GM13977 (cell line): ENCODE measurements around the gene ATXN7L1.

ENCODE experiments used
- DNase-seq: peaks from one replicate; pipeline ENCODE4 v3.0.0; 2012; ENCODE audit warnings: low spot score
- in situ Hi-C: fragments of 300-500 bp; cut with MboI; formaldehyde crosslinking; loops from one replicate; pipeline ENCODE4 v1.12.0; 2022; ENCODE audit warnings: low sequenced_read_pairs, low pct_unique_long_range_greater_than_20kb, mixed read lengths, inconsistent platforms; ENCODE audit not compliant: unreplicated experiment
- TF ChIP-seq, protein P1 (sequence below): IDR thresholded peaks from 2 replicates; pipeline ENCODE4 v1.5.1; 2012; ENCODE audit warnings: mild to moderate bottlenecking, control low read depth; ENCODE audit not compliant: insufficient read depth; ENCODE audit errors: extremely low read depth, missing control alignments

ATXN7L1 gene

DNA sequence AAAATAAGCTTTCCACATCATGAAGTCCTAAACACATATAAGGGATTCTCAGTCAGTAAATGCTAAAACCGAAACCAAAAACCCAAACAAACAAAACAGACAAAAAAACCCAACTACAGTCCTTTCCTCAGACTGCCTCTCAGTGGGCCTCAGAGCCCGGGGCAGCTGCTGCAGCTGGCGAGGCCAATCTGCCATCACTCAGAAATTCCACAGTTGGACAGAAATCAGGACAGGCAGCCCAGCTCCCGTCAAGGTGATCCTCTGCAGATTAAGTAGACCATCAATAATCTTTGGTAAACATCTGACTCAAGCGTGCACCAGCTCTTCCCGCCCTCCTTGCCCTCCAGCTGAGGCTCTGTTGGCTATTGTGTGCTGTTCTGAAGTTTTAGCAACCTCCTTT, 142.2 kb downstream of the ATXN7L1 start:
- DNase-seq, result no peak
- TF ChIP-seq, protein P1, sequence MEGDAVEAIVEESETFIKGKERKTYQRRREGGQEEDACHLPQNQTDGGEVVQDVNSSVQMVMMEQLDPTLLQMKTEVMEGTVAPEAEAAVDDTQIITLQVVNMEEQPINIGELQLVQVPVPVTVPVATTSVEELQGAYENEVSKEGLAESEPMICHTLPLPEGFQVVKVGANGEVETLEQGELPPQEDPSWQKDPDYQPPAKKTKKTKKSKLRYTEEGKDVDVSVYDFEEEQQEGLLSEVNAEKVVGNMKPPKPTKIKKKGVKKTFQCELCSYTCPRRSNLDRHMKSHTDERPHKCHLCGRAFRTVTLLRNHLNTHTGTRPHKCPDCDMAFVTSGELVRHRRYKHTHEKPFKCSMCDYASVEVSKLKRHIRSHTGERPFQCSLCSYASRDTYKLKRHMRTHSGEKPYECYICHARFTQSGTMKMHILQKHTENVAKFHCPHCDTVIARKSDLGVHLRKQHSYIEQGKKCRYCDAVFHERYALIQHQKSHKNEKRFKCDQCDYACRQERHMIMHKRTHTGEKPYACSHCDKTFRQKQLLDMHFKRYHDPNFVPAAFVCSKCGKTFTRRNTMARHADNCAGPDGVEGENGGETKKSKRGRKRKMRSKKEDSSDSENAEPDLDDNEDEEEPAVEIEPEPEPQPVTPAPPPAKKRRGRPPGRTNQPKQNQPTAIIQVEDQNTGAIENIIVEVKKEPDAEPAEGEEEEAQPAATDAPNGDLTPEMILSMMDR, result no peak
- in situ Hi-C loops, result no loop called here

DNA sequence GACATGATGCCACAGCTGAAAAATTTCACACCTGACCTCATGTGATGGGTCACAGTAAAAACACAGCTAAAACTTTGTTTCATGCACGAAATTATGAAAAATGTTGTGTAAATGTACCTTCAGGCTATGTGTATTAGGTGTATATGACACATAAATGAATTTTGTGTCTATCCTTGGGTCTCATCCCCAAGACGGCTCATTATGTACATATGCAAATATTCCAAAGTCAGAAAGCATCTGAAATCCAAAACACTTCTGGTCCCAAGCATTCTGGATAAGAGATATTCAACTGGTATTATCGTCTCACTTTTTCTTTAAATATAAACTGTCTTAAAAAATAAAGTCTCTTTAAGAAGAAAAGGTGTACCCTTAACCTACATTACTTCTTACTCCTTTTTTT, 145.4 kb downstream of the ATXN7L1 start:
- TF ChIP-seq, protein P1, result no peak
- in situ Hi-C loops, result no loop called here

DNA sequence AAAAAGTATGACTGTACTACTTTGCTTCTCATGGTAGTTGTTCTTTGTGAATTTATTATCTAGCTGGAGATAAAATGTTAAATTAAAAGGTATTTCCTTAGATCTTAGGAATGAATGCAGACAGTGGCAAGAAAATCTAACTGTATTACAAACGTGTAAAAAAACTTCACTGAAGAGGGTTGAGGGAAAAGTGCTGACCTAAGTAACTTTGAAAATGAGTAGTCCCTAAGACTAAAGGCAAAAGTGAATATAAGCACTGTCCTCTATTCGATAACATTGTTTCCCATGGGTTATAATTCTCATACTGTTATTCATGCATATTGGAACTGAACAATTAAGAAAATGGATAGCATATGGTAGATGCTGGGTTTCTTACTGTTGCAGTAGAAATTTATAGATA, 148.4 kb downstream of the ATXN7L1 start:
- TF ChIP-seq, protein P1, result no peak
- DNase-seq, result no peak
- in situ Hi-C loops, result no loop called here

More for the DNA sequence above, 145.4 kb downstream of the ATXN7L1 start:
- no peak for DNase-seq

DNA sequence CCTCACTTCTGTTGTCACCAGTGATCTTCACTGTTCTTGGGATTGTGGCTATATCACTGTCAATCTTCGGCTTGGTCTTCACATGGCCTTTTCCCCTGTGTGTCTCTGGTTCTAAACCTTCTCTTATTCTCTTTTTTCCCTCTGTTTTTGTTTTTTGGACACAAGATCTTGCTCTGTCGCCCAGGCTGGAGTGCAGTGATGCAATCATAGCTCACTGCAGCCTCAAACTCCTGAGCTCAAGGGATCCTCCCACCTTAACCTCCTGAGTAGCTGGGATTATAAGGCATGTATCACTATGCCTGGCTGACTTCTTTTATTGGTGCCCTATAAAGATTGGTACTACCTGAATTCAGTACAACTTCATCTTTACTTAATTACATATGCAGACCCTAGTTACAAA, 151.7 kb downstream of the ATXN7L1 start:
- in situ Hi-C loops, result no loop called here
- DNase-seq, result no peak
- TF ChIP-seq, protein P1, result no peak

DNA sequence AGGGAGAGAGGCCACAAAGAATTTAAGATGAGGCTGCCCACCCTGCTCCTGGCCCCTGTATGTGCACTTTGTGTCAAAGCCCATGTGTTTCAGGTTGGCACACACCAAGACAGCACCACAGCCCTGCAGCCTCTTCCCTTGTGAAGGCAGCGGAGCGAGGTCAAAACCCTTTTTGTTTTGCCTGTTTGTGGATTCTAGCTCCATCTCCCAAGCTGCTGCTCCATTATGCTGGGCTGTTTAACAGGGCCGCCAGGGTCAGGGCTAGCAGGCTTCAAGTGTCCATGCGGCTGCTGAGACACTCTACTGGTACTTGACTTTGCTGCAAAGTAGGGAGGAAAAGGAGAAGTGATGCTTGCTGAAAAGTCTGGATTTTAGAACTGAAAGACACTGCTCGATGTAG, 152.8 kb downstream of the ATXN7L1 start:
- TF ChIP-seq, protein P1, result no peak
- DNase-seq, result no peak
- in situ Hi-C loops, result no loop called here

DNA sequence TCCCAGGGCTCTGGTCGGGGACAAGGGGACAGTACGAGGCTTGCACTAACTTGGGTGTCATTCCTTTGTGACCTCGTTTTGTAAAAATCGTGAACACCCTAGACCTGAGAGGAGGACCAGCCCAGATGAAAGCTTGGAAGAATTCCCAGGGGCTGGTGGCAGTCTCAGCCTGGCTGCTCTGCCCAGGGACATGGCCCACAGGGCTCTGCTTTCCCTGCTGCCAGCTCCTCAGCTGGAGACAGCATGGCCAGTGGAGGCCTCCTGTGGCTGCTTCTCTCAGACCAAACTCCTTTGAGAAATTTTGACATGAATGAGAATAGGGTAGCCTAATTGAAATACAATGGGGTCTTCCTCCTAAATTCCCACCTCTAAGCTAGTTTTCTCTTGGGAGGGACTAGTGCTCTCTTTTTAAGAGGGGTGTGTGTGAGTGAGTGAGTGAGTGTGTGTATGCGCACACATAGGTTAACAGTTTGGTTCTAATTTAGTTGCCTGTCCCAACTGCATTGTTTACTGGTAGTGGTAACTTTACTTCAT, 154.8 kb downstream of the ATXN7L1 start:
- DNase-seq, result no peak
- TF ChIP-seq, protein P1, result no peak
- in situ Hi-C loops, result no loop called here

DNA sequence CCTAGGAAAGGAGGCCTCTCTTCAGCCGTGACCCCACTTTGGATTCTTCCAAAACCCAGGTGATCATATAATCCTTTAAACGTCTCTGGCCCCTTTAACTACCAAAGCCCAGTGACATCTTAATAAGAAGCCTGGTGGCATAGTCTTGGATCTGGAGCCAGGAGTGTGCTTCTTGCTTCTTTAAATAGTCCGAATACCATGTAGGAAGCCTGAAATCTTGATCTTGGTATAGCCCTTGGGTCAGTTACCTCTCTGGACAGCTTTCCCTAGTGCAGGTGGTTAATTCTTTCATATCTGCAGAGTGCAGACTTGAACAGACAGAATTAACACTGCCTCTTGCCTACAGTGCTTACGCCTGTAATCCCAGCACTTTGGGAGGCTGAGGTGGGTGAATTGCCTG, 156.5 kb downstream of the ATXN7L1 start:
- no peak for DNase-seq
- TF ChIP-seq, protein P1, result no peak
- in situ Hi-C loops, result no loop called here
